GM21737 (cell line): ENCODE data around the gene HS1BP3.

ENCODE experiments used
- ATAC-seq: cut with Tn5 transposase; IDR thresholded peaks from one replicate; pipeline ENCODE4 v1.9.1; 2021; ENCODE audit warnings: mild to moderate bottlenecking, moderate library complexity; ENCODE audit not compliant: unreplicated experiment

The HS1BP3 gene

DNA sequence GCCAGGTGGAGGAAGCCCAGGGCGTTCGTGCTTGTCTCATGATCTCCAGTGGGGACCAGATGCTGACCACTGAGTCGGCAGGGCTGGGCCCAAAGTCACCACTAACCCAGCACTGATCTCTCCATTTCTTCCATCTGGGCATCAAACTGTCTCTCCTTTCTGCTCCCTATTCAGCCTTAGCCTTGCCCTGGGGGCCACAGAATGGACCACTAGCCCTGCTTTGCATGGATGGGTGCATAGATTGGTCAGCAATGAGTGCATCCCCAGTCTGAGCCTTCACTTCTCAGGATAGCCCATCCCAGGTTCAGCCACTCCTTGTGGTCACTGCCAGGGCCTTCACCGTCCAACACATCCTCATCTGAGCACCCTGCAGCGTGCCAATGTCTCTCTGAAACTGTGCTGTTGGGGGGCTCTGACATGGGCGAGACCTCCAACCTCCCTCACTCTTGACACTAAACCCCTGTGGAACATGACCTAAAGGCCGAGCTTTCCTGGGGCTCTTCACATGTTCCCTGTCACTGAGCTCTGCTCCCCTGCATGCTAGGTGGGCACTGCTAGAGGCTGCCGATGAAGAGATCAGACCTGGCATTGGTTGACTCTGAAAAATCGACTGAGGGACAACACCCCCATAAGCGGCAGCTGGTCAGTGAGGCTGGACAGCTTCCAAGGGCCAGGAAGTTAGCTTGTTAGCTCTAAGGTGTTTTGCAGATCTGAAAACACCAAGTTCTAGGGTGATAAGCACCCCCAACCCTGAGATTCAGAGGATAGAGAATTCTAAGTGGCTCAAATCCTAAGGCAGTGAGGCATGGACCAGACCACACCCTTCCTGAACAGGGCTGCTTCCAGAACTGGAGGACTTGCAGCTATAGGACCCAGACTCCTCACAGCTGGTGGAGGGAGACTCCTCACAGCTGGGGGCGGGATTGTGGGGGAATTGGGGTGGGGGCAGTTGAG, 61.7 kb downstream of the HS1BP3 start:
- no peak for ATAC-seq

GRCh38 chr2:20585710-20586594, 64.9 kb downstream of the HS1BP3 start:
- ATAC-seq: no peak

DNA sequence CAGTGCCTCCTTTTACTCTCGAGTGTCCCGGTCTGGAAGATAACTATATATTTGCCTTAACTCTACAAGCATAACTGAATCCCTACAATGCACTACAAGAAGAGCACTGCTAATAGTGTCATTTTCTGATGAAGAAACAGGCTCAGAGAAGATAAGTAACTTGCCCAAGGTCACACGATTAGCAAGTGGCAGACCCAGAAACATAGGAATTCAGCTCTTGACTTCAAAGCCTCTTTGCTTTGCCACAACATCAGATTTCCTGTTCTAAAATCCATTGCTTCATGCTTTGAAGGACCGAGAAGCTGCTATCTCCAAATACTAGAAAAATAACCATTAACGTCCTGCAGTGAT, 65.6 kb downstream of the HS1BP3 start:
- ATAC-seq: no peak

- ATAC-seq: no peak
These were observed 66.2 kb downstream of the HS1BP3 start for GRCh38 chr2:20584399-20585358.

GRCh38 chr2:20584045-20584398, 66.9 kb downstream of the HS1BP3 start:
- no peak for ATAC-seq

DNA sequence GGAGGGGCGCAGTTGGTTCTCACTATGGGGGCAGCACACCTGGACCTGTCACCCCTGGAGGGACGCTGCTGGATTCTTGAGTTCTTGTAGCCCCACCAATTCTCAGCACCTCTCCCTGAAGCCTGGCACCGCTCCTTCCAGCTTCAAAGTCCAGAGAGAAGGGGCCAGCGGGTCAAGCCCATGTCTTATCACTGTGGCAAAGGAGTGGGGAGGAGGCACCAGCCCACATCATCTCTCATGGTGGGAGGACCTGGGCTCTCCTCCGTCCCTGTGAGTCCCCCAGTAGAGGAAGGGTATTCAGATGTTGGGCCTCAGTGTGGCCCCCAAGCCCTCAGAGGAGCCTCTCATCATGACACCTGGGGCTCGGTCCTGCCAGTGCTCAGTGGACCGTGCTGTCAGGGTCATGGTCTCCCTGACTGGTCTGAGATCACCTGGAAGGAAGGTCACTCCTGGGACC, 67.4 kb downstream of the HS1BP3 start:
- ATAC-seq: no peak

DNA sequence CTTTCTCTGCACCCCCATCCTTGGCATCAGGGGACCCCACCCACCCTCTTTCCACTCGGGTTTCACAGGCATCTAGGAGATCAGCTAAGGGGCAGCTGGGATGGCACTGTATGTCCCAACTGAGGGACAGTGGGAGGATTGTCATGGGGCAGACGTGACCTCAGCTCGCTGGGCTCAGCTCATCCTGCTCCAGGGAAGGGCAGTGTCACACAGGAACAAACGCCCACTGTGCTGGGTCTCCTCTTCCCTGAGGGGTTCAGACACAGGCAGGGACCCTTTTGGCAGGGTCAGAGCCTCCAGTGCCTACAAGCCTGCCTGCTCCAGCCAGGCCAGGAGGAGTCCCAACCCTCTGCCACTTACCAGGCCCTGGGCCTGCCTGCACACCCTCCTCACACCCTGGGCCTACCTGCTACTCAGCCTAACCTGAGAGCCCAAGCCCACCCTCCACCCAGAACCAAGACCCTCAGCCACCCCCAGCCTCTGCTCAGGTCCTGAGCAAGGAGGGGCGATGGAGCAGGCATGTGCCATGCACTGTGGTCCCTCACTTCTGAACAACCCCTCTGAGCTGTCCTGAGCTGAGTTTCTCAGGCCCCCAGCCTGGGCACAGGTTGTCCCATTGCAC, 68.2 kb downstream of the HS1BP3 start:
- no peak for ATAC-seq

- no peak for ATAC-seq
These were observed 70.0 kb downstream of the HS1BP3 start for GRCh38 chr2:20580690-20581437.

- ATAC-seq: no peak
These were observed 71.0 kb downstream of the HS1BP3 start for GRCh38 chr2:20579866-20580265.

- peak; percentile 66 for ATAC-seq
These were observed 71.7 kb downstream of the HS1BP3 start for GRCh38 chr2:20578895-20579825.

DNA sequence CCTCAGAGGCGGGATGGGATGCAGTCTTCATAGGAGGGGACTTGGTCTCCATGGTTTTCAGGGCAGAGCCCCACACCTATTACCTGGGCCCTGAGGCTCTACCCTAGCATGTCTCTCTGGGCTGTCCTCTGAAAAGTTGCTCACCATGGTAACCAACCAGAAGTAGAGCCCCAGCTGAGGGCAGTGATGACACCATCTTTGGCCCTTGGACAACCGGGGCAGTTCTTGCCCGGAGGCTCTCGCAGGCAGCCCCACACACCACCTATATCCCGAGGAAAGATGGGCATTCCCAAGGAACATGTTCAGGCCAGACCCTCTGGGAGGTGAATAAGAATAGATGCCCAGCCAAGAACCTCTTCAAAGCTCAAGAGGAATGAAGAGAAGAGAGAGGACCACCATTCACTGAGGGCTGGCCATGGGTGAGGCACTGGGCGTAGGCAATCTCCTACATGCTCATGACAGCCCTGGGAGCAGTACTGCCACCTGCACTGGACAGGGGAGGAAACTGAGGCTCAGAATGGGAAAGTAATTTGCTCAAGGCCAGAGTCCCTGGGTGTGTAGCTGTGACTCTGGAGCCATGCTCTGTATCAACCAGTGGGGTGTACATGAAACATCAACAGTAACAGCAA, 72.5 kb downstream of the HS1BP3 start:
- ATAC-seq: no peak

DNA sequence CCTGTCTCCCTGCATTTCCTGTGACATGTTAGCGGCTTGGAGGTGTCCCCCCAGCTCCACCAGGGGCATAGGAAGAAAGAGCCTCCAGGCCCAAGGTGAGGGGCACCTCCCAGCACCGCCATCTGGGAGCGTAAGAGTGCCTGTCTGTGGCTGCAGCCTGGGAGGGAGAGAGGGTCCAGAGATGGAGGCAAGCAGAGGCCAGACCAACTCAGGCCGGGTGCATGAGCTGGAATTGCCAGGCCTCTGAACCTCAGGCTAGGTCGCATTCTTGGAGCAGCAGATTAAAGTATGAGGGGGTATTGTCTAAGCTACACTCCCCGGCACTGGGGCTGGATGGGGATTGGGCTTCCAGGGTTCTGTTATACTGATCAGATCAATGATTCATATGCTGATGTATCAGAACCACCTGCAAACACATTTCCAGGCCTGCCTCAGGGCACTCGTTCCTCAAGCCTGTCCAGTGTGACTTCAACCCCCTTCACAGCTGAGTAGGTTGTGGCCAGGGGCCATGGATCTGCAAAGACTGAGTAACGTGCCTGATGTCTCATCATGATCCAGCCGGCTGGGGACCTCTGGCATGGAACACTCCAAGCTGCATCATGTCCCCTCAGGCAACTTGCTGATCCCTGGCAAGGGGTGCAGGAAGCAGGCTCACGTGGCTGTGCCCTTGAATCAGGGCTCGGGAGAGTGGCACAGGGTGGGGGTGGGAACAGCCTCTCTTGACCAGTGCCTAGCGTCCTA, 73.2 kb downstream of the HS1BP3 start:
- ATAC-seq: no peak

GRCh38 chr2:20576598-20577115, 74.2 kb downstream of the HS1BP3 start:
- ATAC-seq: peak; percentile 58

- ATAC-seq: no peak
These were observed 74.8 kb downstream of the HS1BP3 start for GRCh38 chr2:20575935-20576597.

DNA sequence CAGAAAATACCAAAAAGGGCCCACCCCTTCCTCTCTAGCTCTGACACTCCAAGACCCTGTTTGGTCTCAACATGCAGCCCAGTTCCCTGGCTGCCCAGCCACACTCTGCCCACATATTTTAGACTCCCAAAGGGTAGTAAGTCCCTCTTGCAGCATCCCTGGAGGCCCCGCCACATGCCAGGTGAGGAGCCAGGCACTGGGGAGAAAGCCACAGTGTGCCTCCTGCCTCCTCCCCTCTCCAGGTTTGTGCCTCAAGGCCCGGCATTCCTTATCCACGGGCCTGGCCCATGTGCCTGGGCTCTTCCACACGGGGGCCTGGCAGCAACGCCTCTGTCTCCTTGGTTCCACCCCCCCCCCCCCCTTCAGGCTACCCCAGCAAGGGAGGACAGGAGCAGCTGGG, 75.5 kb downstream of the HS1BP3 start:
- ATAC-seq: no peak

GRCh38 chr2:20574930-20575329, 76.0 kb downstream of the HS1BP3 start:
- ATAC-seq: no peak
